GM12891 (cell line): Measurements from ENCODE around the gene CSNK1G3.

Experiments
- DNase-seq: peaks from one replicate; pipeline ENCODE4 v3.0.0; 2011; ENCODE audit warnings: low spot score; ENCODE audit not compliant: insufficient read length
- FAIRE-seq: peaks from 2 replicates; lab custom pipeline; 2011; peaks lifted over from hg19 to GRCh38; lab: Jason Lieb, UNC
- PAX5 ChIP-seq: IDR thresholded peaks from 2 replicates; pipeline ENCODE4 v1.6.1; 2011; ENCODE audit warnings: low read length, moderate library complexity, mild to moderate bottlenecking; ENCODE audit not compliant: insufficient read depth, severe bottlenecking
- POLR2A ChIP-seq: IDR thresholded peaks from 2 replicates; pipeline ENCODE4 v1.6.1; 2011; ENCODE audit warnings: low read depth, low read length, control low read depth
- POLR2AphosphoS5 ChIP-seq: IDR thresholded peaks from 2 replicates; pipeline ENCODE4 v1.6.1; 2011; ENCODE audit warnings: low read depth, low read length, control low read depth
- POU2F2 ChIP-seq: IDR thresholded peaks from 2 replicates; pipeline ENCODE4 v1.6.1; 2011; ENCODE audit warnings: low read depth, mild to moderate bottlenecking, control low read depth, low read length, moderate library complexity
- SPI1 ChIP-seq: IDR thresholded peaks from 2 replicates; pipeline ENCODE4 v1.6.1; 2011; ENCODE audit warnings: low read depth, low read length, control low read depth
- TAF1 ChIP-seq: IDR thresholded peaks from 2 replicates; pipeline ENCODE4 v1.6.1; 2011; ENCODE audit warnings: low read depth, low read length, control low read depth

Gene CSNK1G3

DNA sequence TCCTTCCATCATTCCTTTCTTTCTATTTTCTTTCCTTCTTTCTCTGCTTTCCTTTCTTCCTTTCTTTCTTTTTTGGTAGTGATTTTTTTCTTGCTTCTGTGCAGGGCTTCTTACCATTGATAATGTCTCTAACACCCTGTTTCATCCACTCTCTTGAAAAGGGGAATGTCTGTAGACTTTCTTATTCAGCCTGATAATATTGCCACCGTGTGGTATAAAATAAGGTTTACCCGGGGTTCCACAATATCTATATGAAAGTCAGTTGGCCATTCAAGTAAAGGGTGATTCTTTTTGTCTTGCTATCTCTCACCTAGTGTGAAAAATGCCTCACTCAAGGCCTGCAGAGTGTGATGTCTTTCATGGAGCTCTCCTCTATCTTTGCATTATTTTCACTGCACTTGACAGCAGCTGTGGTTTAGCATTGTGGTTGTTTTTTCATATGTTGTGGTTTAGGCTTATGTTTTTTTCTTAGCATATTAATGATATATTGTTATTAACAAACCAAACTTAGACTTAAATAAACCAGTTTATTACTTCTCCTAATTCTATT, 153.9 kb downstream of the CSNK1G3 start:
- TF ChIP-seq PAX5 = no peak
- no peak for TF ChIP-seq POLR2A
- TF ChIP-seq POU2F2 = no peak
- no peak for TF ChIP-seq SPI1
- TF ChIP-seq POLR2AphosphoS5 = no peak
- TF ChIP-seq TAF1 = no peak
- FAIRE-seq (no peak), DNase-seq (no peak)
